MM.1S (cell line): ENCODE measurements around the gene CTNNA2.

Source experiments
- EZH2phosphoT487 ChIP-seq: fragments of 300-600 bp; sonication (generic); IDR thresholded peaks from 2 replicates; pipeline ENCODE4 v1.6.1; 2018; ENCODE audit warnings: antibody characterized with exemption, low read length
- TF ChIP-seq, protein P1 (sequence below): fragments of 300-600 bp; sonication (generic); IDR thresholded peaks from 2 replicates; pipeline ENCODE4 v1.5.1; 2016; ENCODE audit warnings: antibody characterized with exemption, low read length, mixed read lengths

DNA sequence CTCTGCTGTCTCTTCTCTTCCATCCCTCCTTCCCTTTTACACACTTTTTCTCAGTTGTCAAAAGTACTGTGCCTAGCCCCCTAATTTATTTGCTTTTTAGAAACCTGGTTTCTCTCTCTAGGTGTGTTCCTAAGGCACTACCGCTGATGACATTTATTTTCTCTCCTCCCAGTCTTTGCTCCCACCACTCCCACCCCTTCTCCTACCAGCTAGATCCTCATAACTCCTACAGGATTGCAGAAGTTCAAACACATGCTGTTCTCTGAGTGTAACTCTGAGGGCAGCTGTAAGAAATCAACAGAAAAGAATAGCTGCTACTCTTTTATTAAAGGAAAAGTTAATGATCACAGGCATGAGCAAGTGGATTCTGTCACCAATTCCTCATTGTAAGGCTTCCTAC lies 814.0 kb downstream of the CTNNA2 start:
- TF ChIP-seq, protein P1, sequence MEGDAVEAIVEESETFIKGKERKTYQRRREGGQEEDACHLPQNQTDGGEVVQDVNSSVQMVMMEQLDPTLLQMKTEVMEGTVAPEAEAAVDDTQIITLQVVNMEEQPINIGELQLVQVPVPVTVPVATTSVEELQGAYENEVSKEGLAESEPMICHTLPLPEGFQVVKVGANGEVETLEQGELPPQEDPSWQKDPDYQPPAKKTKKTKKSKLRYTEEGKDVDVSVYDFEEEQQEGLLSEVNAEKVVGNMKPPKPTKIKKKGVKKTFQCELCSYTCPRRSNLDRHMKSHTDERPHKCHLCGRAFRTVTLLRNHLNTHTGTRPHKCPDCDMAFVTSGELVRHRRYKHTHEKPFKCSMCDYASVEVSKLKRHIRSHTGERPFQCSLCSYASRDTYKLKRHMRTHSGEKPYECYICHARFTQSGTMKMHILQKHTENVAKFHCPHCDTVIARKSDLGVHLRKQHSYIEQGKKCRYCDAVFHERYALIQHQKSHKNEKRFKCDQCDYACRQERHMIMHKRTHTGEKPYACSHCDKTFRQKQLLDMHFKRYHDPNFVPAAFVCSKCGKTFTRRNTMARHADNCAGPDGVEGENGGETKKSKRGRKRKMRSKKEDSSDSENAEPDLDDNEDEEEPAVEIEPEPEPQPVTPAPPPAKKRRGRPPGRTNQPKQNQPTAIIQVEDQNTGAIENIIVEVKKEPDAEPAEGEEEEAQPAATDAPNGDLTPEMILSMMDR: no peak
- no peak for TF ChIP-seq EZH2phosphoT487
